Gastroesophageal sphincter (tissue), 4 donors: ENCODE data around the gene ZBTB7A. TPM values are rescaled to one million over a fixed set of nuclear protein-coding genes. Genes with fewer than 3 reads are reported as not detected.

Experiments used
- ATAC-seq: fragments of 150-250 bp; one replicate; pipeline ENCODE4 v1.9.1; 2016; ENCODE audit warnings: mild to moderate bottlenecking, moderate library complexity
- H3K27ac ChIP-seq, 4 donors: fragments of 200-600 bp; sonication (generic) in 3 of 4; 1 replicate in 3 of 4; 2 replicates in 1 of 4; pipeline ENCODE4 v1.5.1; 2016 to 2019
- H3K27me3 ChIP-seq: fragments of 200-600 bp; sonication (generic); one replicate; pipeline ENCODE4 v1.5.1; 2019
- H3K36me3 ChIP-seq, 2 donors: fragments of 200-600 bp; sonication (generic); one replicate each; pipeline ENCODE4 v1.5.1; 2019; ENCODE audit warnings: control low read depth in 1 of 2
- H3K4me1 ChIP-seq, 3 donors: fragments of 200-600 bp; sonication (generic); 1 replicate in 2 of 3; 2 replicates in 1 of 3; pipeline ENCODE4 v1.5.1; 2016 to 2019; ENCODE audit warnings: control low read depth in 2 of 3
- H3K4me3 ChIP-seq, 2 donors: fragments of 200-600 bp; sonication (generic); one replicate each; pipeline ENCODE4 v1.5.1; 2019; ENCODE audit warnings: mild to moderate bottlenecking in 1 of 2, moderate library complexity in 1 of 2
- H3K9me3 ChIP-seq, 3 donors: fragments of 200-600 bp; sonication (generic); one replicate each; pipeline ENCODE4 v1.5.1; 2017 to 2019; ENCODE audit warnings: control low read depth in 2 of 3
- CTCF ChIP-seq, 4 experiments: fragments of 200-600 bp in 2 of 4; fragments of 450-650 bp in 2 of 4; sonication (generic) in 1 of 4; IDR thresholded peaks; one replicate each; pipeline ENCODE4 v1.5.1; 2017 to 2019; ENCODE audit warnings: antibody characterized with exemption in 4 of 4, mild to moderate bottlenecking in 2 of 4, moderate library complexity in 2 of 4
- EP300 ChIP-seq: sonication (generic); formaldehyde crosslinking; IDR thresholded peaks from one replicate; pipeline ENCODE4 v1.6.1; 2017; ENCODE audit warnings: antibody characterized with exemption, mild to moderate bottlenecking
- POLR2A ChIP-seq, 2 donors: fragments of 450-650 bp; IDR thresholded peaks; one replicate each; pipeline ENCODE4 v1.6.1; 2017; ENCODE audit warnings: antibody characterized with exemption in 2 of 2, mild to moderate bottlenecking in 2 of 2, moderate library complexity in 1 of 2
- POLR2AphosphoS5 ChIP-seq: sonication (generic); formaldehyde crosslinking; IDR thresholded peaks from one replicate; pipeline ENCODE4 v1.6.1; 2017; ENCODE audit warnings: antibody characterized with exemption
- WGBS, 2 donors: methylation state at CpG; one replicate each; pipeline ENCODE4 v1.1.5; 2018; ENCODE audit warnings: low coverage in 1 of 2; 5-methylcytosine and 5-hydroxymethylcytosine counted together
- total RNA-seq, 4 donors: library from RNA; depleted of rRNA; stranded (reverse); fragments of >200 nt; gene quantifications; one replicate each; pipeline ENCODE4 v1.1.0, GENCODE V29; 2016

Gene ZBTB7A
- total RNA-seq, 4 donors from 2014 or later = 65.6 to 122 (median 82.4) TPM

GRCh38 chr19:4016486-4016885, 50.2 kb downstream of the ZBTB7A start:
- Histone ChIP-seq H3K36me3 (peaks cover 0 to 34% of the 10 kb centered on the region in 2 donors), H3K27me3 (no peaks in the 10 kb centered on the region), H3K27ac (peak overlapping the region in 3 of 4 donors; percentile 78 to 87 (median 83)), H3K9me3 (no peaks in the 10 kb centered on the region), H3K4me1 (peaks cover 0 to 91% (median 31%) of the 10 kb centered on the region in 3 donors), H3K4me3 (no peak overlapping the region)
- ATAC-seq = no peak
- no peak for TF ChIP-seq EP300
- no peak for TF ChIP-seq POLR2A (IDR thresholded peaks at IDR 0.05)
- no peak for TF ChIP-seq POLR2AphosphoS5
- no peak for TF ChIP-seq CTCF (IDR thresholded peaks at IDR 0.05)
- WGBS, 2 donors = 67 to 84% methylated on average over 1 to 5 of the region's 12 CpGs

- peaks cover 0 to 94% (median 33%) of the 10 kb centered on the region in 3 donors for H3K4me1 ChIP-seq
- H3K36me3 ChIP-seq = peaks cover 0 to 34% of the 10 kb centered on the region in 2 donors
- TF ChIP-seq POLR2AphosphoS5 = no peak
- no peak for TF ChIP-seq EP300
- TF ChIP-seq CTCF (IDR thresholded peaks at IDR 0.05) = no peak
- TF ChIP-seq POLR2A (IDR thresholded peaks at IDR 0.05) = no peak
- ATAC-seq = peak; percentile 58
- peak overlapping the region in 1 of 2 donors; percentile 22 for H3K4me3 ChIP-seq
- no peaks in the 10 kb centered on the region for H3K9me3 ChIP-seq
- peak overlapping the region; percentile 19 to 87 (median 80) for H3K27ac ChIP-seq
- no peaks in the 10 kb centered on the region for H3K27me3 ChIP-seq
- WGBS, 2 donors = no CpG with 5 or more reads among the region's 37 CpGs
Observed at GRCh38 chr19:4015705-4016402, 50.8 kb downstream of the ZBTB7A start.

GRCh38 chr19:4014541-4015491, 51.9 kb downstream of the ZBTB7A start:
- 20% methylated on average over 2 of the region's 25 CpGs; no CpG with 5 or more reads in 1 of the 2 donors for WGBS, 2 donors
- Histone ChIP-seq H3K27ac (peak overlapping the region; percentile 19 to 87 (median 80)), H3K9me3 (no peaks in the 10 kb centered on the region), H3K36me3 (peaks cover 0 to 39% of the 10 kb centered on the region in 2 donors), H3K27me3 (no peaks in the 10 kb centered on the region), H3K4me3 (peak overlapping the region in 1 of 2 donors; percentile 22), H3K4me1 (peaks cover 0 to 94% (median 43%) of the 10 kb centered on the region in 3 donors)
- TF ChIP-seq POLR2AphosphoS5 = no peak
- no peak for TF ChIP-seq POLR2A (IDR thresholded peaks at IDR 0.05)
- no peak for TF ChIP-seq EP300
- no peak for TF ChIP-seq CTCF (IDR thresholded peaks at IDR 0.05)
- peak; percentile 56 for ATAC-seq

DNA sequence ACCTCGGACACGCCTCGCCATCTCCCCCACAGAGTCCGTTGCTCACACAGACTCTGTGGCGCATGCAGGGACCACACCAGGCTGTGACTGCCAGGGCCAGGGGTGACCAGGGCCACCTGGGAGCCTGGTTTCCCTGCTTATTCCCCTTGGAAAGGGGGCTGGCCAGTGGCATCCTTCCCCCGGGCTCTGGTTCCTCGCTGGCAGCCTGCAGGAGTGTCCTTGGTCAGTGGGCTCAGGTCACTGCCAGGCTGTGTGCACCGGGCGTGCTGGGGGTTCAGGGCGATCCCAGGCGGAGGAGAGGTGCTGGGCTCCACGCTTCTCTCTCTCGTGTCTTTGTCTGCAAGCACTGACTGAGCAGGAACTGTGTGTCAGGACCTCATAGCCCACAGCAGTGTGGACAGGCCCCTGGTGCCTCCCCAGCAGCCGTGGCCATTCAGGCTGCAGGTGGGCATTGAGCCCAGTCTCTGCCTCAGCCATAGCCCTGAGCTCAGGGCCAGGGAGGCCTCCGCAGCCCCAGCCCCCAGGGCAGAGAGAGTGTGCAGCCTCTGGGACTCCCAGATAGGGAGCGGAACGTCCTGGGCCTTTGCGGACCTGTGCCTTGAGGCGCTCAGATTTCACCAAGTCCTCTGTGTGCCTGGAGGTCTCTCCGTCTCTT, 52.7 kb downstream of the ZBTB7A start:
- peaks cover 0 to 94% (median 51%) of the 10 kb centered on the region in 3 donors for H3K4me1 ChIP-seq
- H3K9me3 ChIP-seq = no peaks in the 10 kb centered on the region
- WGBS, 2 donors = 80% methylated on average over 1 of the region's 20 CpGs; no CpG with 5 or more reads in 1 of the 2 donors
- ATAC-seq = no peak
- TF ChIP-seq POLR2AphosphoS5 (no peak), CTCF (IDR thresholded peaks at IDR 0.05) (no peak), POLR2A (IDR thresholded peaks at IDR 0.05) (no peak), EP300 (no peak)
- H3K36me3 ChIP-seq = peaks cover 0 to 39% of the 10 kb centered on the region in 2 donors
- no peaks in the 10 kb centered on the region for H3K27me3 ChIP-seq
- peak overlapping the region in 3 of 4 donors; percentile 78 to 87 (median 83) for H3K27ac ChIP-seq
- no peak overlapping the region for H3K4me3 ChIP-seq
